GM23248 (cell line): Measurements from ENCODE around the gene SPHKAP. TPM values are rescaled to one million over a fixed set of nuclear protein-coding genes. Genes with fewer than 3 reads are reported as not detected.
"Not testable (repeated sequence)": the region's sequence is repeated elsewhere in the genome, so short reads cannot be mapped to it uniquely, and the experiment has no call there.

ENCODE experiments used
- DNase-seq: peaks from one replicate; pipeline ENCODE4 v3.0.0-alpha.2; 2015
- H2AFZ ChIP-seq: fragments of 200-600 bp; sonication (generic); 2 replicates; pipeline ENCODE4 v1.6.1; 2016; ENCODE audit warnings: antibody characterized with exemption
- H3F3A ChIP-seq: fragments of 200-600 bp; sonication (generic); 2 replicates; pipeline ENCODE4 v1.6.1; 2016; ENCODE audit warnings: mild to moderate bottlenecking, antibody characterized with exemption, mixed run types; ENCODE audit not compliant: insufficient read depth
- H3K27ac ChIP-seq: fragments of 200-600 bp; sonication (generic); 2 replicates; pipeline ENCODE4 v1.5.1; 2016; ENCODE audit warnings: mild to moderate bottlenecking
- H3K27me3 ChIP-seq: fragments of 200-600 bp; sonication (generic); replicated peaks from 2 replicates; pipeline ENCODE4 v1.6.1; 2016; ENCODE audit warnings: mild to moderate bottlenecking; ENCODE audit not compliant: insufficient read depth
- H3K36me3 ChIP-seq: fragments of 200-600 bp; sonication (generic); 2 replicates; pipeline ENCODE4 v1.6.1; 2016; ENCODE audit warnings: low read depth, mild to moderate bottlenecking
- H3K4me1 ChIP-seq: fragments of 200-600 bp; sonication (generic); 2 replicates; pipeline ENCODE4 v1.6.1; 2016; ENCODE audit warnings: mild to moderate bottlenecking; ENCODE audit not compliant: insufficient read depth
- H3K4me2 ChIP-seq: fragments of 200-600 bp; sonication (generic); one replicate; pipeline ENCODE4 v1.6.1; 2016; ENCODE audit warnings: mild to moderate bottlenecking; ENCODE audit not compliant: unreplicated experiment
- H3K4me3 ChIP-seq: fragments of 200-600 bp; sonication (generic); 2 replicates; pipeline ENCODE4 v1.5.1; 2016; ENCODE audit warnings: mild to moderate bottlenecking
- H3K79me2 ChIP-seq: fragments of 200-600 bp; sonication (generic); 2 replicates; pipeline ENCODE4 v1.6.1; 2016; ENCODE audit warnings: mild to moderate bottlenecking; ENCODE audit not compliant: insufficient read depth
- H3K9ac ChIP-seq: fragments of 200-600 bp; sonication (generic); 2 replicates; pipeline ENCODE4 v1.6.1; 2016; ENCODE audit warnings: mild to moderate bottlenecking
- H3K9me2 ChIP-seq: fragments of 200-600 bp; sonication (generic); 2 replicates; pipeline ENCODE4 v1.6.1; 2016; ENCODE audit warnings: mixed run types, mild to moderate bottlenecking, moderate library complexity; ENCODE audit not compliant: insufficient read depth
- H3K9me3 ChIP-seq: fragments of 200-600 bp; sonication (generic); one replicate; pipeline ENCODE4 v1.6.1; 2017; ENCODE audit warnings: low read depth
- H4K20me1 ChIP-seq: fragments of 200-600 bp; sonication (generic); 2 replicates; pipeline ENCODE4 v1.6.0; 2016; ENCODE audit not compliant: insufficient read depth
- EZH2 ChIP-seq: fragments of 200-600 bp; sonication (generic); IDR thresholded peaks from 2 replicates; pipeline ENCODE4 v1.6.1; 2018; ENCODE audit warnings: antibody characterized with exemption, mild to moderate bottlenecking; ENCODE audit not compliant: insufficient read depth, poor library complexity, severe bottlenecking
- EZH2phosphoT487 ChIP-seq: fragments of 200-600 bp; sonication (generic); IDR thresholded peaks from 2 replicates; pipeline ENCODE4 v1.6.1; 2018; ENCODE audit warnings: antibody characterized with exemption, moderate library complexity, mild to moderate bottlenecking, low read depth; ENCODE audit not compliant: insufficient read depth
- WGBS, 2 experiments: methylation state at CpG; one replicate each; pipeline ENCODE4 v1.1.6; 2015 to 2017; ENCODE audit warnings: low lambda C conversion rate in 2 of 2, low coverage in 1 of 2; ENCODE audit errors: missing lambda C conversion rate in 2 of 2; 5-methylcytosine and 5-hydroxymethylcytosine counted together
- in situ Hi-C: fragments of 300-500 bp; cut with MboI; formaldehyde crosslinking; loops from 2 replicates; pipeline ENCODE4 v1.15.0; 2020
- polyA plus RNA-seq: library from polyadenylated mRNA; unstranded; fragments of >200 nt; fragmentation: Nextera tagmentation; extraction: Ambion mirVana; gene quantifications from 2 replicates; pipeline ENCODE4 v1.2.1, GENCODE V29; 2016
- total RNA-seq: library from RNA; depleted of rRNA; stranded (reverse); fragments of >200 nt; shearing (Covaris generic); gene quantifications from 2 replicates; pipeline ENCODE4 v1.2.3, GENCODE V29; 2014

SPHKAP gene
- total and polyA plus RNA-seq, 2 experiments from 2014 or later = 0.04 to 0.32 TPM

DNA sequence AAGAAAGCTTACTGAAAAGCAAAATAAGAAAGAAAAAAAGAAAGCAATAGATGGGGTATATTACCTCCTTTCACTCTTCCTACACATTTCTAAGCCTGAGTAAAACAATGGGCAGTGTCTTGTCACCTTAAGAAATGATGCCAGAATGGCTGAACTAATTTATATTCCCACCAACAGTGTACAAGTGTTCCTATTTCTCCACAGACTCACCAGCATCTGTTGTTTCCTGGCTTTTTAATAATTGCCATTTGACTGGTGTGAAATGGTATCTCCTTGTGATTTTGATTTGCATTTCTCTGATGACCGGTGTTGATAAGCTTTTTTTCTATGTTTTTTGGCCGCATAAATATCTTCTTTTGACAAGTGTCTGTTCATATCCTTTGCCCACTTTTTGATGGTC lies 98.4 kb downstream of the SPHKAP start:
- H3K9ac ChIP-seq = no peak overlapping the region
- H3K9me3 ChIP-seq = no peaks in the 10 kb centered on the region
- no peak overlapping the region for H3K4me2 ChIP-seq
- WGBS, 2 experiments = 58 to 74% methylated on average over 2 of the region's 2 CpGs
- in situ Hi-C loops = no loop called here
- no peak overlapping the region for H3K27ac ChIP-seq
- H3F3A ChIP-seq = no peaks in the 10 kb centered on the region
- H3K36me3 ChIP-seq = no peaks in the 10 kb centered on the region
- H3K4me3 ChIP-seq = no peak overlapping the region
- H3K79me2 ChIP-seq = no peaks in the 10 kb centered on the region
- H3K4me1 ChIP-seq = no peaks in the 10 kb centered on the region
- H3K9me2 ChIP-seq = no peaks in the 10 kb centered on the region
- no peaks in the 10 kb centered on the region for H3K27me3 ChIP-seq
- no peaks in the 10 kb centered on the region for H4K20me1 ChIP-seq
- no peak overlapping the region for H2AFZ ChIP-seq
- no peak for DNase-seq
- no peak for TF ChIP-seq EZH2
- TF ChIP-seq EZH2phosphoT487 = no peak

DNA sequence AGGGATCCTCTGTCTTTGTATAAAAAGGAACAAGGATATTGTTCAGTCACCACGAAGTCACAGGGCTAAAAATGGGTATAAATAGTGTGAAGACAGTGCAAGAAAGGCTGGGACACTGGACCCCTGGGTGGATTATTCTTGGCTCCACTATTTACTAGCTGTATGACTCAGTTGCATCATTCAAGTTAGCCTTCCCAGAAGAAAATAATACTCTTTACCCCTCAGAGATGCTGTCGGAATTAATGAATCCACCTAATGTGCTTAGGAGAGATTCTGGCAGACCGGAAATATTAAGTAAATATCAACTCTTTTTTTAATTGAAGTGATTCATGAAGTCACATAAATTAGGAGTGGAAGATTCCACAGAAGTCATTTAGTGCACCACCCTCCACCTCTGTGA lies 98.9 kb downstream of the SPHKAP start:
- no peaks in the 10 kb centered on the region for H3K9me3 ChIP-seq
- H3K9me2 ChIP-seq = no peaks in the 10 kb centered on the region
- no peak overlapping the region for H2AFZ ChIP-seq
- DNase-seq = no peak
- H4K20me1 ChIP-seq = no peaks in the 10 kb centered on the region
- no peaks in the 10 kb centered on the region for H3K4me1 ChIP-seq
- no peaks in the 10 kb centered on the region for H3K27me3 ChIP-seq
- H3K9ac ChIP-seq = no peak overlapping the region
- H3F3A ChIP-seq = no peaks in the 10 kb centered on the region
- no peaks in the 10 kb centered on the region for H3K36me3 ChIP-seq
- no peak overlapping the region for H3K27ac ChIP-seq
- no peaks in the 10 kb centered on the region for H3K79me2 ChIP-seq
- TF ChIP-seq EZH2 = no peak
- TF ChIP-seq EZH2phosphoT487 = no peak
- 54 to 58% methylated on average over 3 of the region's 3 CpGs for WGBS, 2 experiments
- in situ Hi-C loops = no loop called here
- no peak overlapping the region for H3K4me2 ChIP-seq
- no peak overlapping the region for H3K4me3 ChIP-seq

DNA sequence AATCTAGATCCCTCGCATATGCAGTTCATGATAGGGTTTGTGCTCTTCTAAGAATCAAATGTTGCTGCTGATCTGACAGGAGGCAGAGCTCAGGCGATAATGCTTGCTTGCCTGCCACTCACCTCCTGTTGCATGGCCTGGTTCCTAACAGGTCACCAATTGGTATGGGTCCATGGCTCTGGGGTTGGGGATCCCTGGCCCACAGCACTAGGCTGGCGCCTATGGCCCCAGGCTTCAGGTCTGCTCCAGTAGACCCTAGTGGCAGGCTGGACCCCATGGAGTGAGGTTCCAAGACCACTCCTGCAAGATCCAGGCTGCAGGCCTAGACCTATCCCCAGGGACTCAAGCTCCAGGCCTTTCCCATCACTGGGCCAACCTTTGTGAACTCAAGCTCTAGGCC lies 102.3 kb downstream of the SPHKAP start:
- Histone ChIP-seq H4K20me1 (no peaks in the 10 kb centered on the region), H3K9me2 (no peaks in the 10 kb centered on the region), H2AFZ (no peak overlapping the region), H3K9me3 (no peaks in the 10 kb centered on the region), H3F3A (no peaks in the 10 kb centered on the region), H3K4me2 (no peak overlapping the region), H3K4me3 (no peak overlapping the region), H3K27ac (no peak overlapping the region), H3K79me2 (no peaks in the 10 kb centered on the region), H3K36me3 (no peaks in the 10 kb centered on the region), H3K4me1 (no peaks in the 10 kb centered on the region), H3K27me3 (peaks cover 4% of the 10 kb centered on the region; the same call in 1 of the 2 replicates), H3K9ac (no peak overlapping the region)
- no peak for DNase-seq
- 90 to 94% methylated on average over 3 of the region's 3 CpGs for WGBS, 2 experiments
- TF ChIP-seq EZH2phosphoT487 (no peak), EZH2 (no peak)
- in situ Hi-C loops = no loop called here

DNA sequence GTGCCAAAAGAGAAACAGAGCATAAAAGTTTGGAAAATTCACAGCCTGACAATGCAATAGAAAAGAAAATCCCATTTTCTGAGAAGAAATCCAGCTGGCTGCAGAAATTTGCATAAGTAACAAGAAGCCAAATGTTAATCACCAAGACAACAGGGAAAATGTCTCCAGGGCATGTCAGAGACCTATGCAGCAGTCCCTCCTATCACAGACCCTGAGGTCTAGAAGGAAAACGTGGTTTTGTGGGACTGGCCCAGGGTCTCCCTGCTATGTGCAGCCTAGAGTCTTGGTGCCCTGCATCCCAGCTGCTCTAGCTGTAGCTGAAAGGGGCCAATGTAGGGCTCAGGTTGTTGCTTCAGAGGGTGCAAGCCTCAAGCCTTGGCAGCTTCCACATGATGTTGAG lies 104.8 kb downstream of the SPHKAP start:
- in situ Hi-C loops, H3K9me3 ChIP-seq, H3K4me3 ChIP-seq, H3K4me2 ChIP-seq, H3K36me3 ChIP-seq, H3F3A ChIP-seq, H3K9ac ChIP-seq, H3K27ac ChIP-seq, H2AFZ ChIP-seq, H3K79me2 ChIP-seq, H3K9me2 ChIP-seq, H4K20me1 ChIP-seq, DNase-seq, H3K4me1 ChIP-seq: not testable (repeated sequence)
- peaks cover 12% of the 10 kb centered on the region; the same call in 1 of the 2 replicates for H3K27me3 ChIP-seq
- WGBS, 2 experiments = 58 to 60% methylated on average over 1 of the region's 1 CpG

DNA sequence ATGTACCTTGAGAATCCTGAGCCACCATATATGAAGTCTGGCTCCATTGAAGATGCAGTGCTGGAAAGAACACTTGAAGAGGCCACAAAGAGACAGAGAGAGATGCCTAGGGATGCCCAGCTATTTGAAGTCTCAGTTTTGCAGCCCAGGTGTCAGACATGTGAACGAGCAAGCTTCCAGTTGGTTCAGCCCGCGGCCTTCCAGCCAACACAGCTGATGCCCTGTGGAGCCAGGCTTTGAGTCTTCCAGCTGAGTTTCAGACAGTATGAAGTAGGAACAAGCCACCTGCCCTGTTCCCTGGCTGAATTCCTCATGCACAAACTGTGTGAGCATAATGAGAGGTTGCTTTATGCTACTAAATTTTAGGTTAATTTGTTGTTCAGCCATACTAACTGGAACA lies 108.8 kb downstream of the SPHKAP start:
- DNase-seq = no peak
- no peaks in the 10 kb centered on the region for H3K9me2 ChIP-seq
- H3K27me3 ChIP-seq = peaks cover 44% of the 10 kb centered on the region
- in situ Hi-C loops = no loop called here
- H3K9ac ChIP-seq = no peak overlapping the region
- no peak overlapping the region for H3K4me2 ChIP-seq
- WGBS, 2 experiments = 53 to 72% methylated on average over 3 of the region's 3 CpGs
- H3K36me3 ChIP-seq = no peaks in the 10 kb centered on the region
- H3K27ac ChIP-seq = no peak overlapping the region
- no peak for TF ChIP-seq EZH2
- no peak for TF ChIP-seq EZH2phosphoT487
- H4K20me1 ChIP-seq = no peaks in the 10 kb centered on the region
- H3K79me2 ChIP-seq = no peaks in the 10 kb centered on the region
- H3K9me3 ChIP-seq = no peaks in the 10 kb centered on the region
- no peak overlapping the region for H2AFZ ChIP-seq
- H3K4me3 ChIP-seq = no peak overlapping the region
- H3K4me1 ChIP-seq = no peaks in the 10 kb centered on the region
- no peaks in the 10 kb centered on the region for H3F3A ChIP-seq
